GM18873 (cell line): ENCODE measurements around the gene MAK.
"Not testable (repeated sequence)": the region's sequence is repeated elsewhere in the genome, so short reads cannot be mapped to it uniquely, and the experiment has no call there.

Experiments
- ATAC-seq: cut with Tn5 transposase; IDR thresholded peaks from one replicate; pipeline ENCODE4 v1.9.1; 2021; ENCODE audit warnings: mild to moderate bottlenecking, moderate library complexity, moderate number of reproducible peaks; ENCODE audit not compliant: unreplicated experiment, low FRiP score

MAK gene

GRCh38 chr6:10854922-10855632 is 16.7 kb upstream of the MAK start:
- ATAC-seq = no peak

DNA sequence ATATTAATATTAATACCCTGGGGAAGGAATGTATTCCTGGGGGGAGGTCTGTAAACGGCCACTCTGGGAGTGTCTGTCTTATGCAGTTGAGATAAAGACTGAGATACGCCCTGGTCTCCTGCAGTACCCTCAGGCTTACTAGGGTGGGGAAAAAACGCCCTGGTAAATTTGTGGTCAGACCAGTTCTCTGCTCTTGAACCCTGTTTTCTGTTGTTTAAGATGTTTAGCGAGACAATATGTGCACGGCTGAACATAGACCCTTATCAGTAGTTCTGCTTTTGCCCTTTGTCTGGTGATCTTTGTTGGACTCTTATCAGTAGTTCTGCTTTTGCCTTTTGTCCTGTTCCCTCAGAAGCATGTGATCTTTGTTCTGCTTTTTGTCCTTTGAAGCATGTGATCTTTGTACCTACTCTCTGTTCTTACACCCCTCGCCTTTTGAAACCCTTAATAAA is 15.5 kb upstream of the MAK start:
- not testable (repeated sequence) for ATAC-seq

- ATAC-seq = no peak
Measured at GRCh38 chr6:10852361-10852960, 14.1 kb upstream of the MAK start.

DNA sequence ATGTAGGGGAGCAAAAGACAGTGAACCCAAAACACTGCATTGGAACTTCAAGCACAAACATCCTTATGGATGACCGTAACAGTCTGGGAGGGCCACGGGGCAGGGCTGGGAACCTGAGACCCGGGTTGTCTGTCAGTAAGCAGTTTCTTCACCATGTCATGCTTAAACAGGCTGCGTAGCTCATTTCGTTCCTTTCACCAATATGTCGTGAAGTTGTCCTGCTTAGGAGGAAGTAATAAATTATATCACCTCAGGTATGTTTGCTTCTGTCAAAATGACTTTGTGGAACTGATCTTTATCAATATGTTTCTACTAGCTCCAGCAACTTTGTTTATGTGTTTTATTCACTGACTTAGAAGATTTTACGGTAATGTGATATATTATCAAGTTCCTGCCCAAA is 12.4 kb upstream of the MAK start:
- no peak for ATAC-seq

DNA sequence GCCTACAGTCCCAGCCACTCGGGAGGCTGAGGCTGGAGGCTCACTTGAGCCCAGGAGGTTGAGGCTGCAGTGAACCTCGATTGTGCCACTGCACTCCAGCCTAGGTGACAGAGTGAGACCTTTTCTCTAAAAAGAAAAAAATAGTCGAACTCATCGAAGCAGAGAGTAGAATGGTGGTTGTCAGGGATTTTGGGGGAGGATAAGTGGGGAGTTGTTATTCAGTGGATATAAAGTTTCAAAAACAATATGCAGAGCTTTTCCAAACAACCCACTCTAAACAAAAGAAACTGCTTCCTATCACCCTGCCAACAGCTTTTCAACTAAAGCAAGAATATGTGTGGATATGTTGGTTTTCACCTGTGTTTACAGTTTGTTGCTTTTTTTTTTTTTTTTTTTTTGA is 11.6 kb upstream of the MAK start:
- no peak for ATAC-seq

DNA sequence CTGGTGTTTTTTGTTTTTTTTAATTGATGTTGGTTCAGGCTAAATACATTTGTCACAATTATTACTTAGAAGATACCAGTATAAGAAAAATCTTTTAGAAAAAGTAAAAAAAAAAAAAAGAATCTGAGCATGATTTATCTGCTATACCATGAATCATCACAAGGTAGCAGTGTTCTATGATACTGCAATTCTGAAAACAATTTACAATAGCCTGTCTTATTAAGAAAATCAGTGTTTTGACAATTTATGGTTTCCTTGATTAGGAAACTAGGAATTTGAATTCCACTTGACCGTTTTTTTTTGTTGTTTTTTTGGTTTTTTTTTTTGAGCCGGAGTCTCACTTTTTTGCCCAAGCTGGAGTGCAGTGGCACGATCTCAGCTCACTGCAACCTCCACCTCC is 9.3 kb upstream of the MAK start:
- no peak for ATAC-seq

DNA sequence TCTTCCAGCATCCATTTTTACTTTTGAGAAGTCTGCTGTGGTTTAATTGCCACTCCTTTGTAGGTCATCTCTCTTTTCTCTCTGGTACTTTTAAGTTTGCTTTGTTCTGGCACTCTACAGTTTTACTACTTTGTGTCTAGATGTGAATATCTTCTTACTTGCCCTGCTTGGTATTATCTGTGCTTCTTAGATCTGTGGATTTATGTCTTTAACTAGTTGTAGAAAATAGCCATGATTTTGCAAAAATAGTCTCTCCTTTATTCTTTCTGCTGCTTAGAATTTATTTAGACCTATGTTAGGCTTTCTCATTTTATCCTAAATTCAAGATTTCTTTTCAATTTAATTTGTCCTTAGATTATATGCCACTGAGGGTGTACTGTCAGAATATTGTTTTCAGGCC is 5.2 kb upstream of the MAK start:
- no peak for ATAC-seq

GRCh38 chr6:10838794-10839333 is 525 bp upstream of the MAK start:
- peak; percentile 73 for ATAC-seq

- ATAC-seq = no peak
Measured at GRCh38 chr6:10837622-10837994, 731 bp downstream of the MAK start.

DNA sequence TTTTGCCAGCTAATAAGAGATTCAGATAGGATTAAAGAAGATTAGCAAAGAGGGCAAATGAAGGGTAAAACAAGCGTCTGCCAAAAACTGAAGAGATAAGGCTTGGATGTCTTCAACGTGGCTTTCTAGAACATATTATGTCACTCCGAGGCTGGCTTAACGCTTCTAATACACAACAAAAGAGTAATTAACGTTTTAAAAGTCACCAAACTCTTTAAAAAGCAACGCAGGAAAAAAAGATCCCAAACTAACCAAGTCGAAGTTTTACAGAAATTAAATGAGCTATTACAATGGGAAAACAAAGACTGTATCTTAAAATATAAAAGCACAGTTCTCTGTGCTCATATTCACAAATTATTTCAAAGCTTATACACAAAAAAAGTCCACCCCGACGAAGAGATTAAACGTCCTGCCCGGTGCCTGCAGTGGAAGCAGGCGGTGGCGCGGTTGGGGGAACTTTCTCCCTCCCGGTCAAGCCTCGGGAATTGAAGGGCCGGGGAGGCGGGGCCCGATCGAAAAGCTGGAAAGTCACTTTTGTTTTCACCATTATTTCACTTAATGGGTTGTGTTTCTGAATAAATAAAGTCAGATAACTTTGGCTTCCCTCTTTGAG is 1.2 kb downstream of the MAK start:
- ATAC-seq = no peak

DNA sequence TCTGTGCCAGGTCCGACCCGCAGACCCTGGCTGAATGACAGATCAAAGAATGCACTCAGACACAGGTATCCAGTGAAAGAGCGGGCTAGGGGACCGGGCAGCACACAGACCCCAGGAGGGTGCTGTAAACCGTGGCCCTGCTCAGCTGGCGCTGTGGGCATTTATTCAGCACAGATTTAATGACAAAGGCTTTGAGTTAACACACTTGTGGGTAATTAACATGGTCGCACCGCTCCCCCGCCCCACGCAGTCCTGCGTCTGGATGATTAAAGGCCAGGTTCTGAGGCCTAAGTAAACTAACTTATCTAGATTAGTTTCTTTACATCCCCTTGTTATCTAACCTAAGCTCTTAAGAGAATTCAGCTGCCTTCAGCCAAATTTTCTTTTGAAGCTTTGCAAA is 3.5 kb downstream of the MAK start:
- ATAC-seq = no peak

GRCh38 chr6:10831609-10832008 is 6.7 kb downstream of the MAK start:
- no peak for ATAC-seq

- no peak for ATAC-seq
Measured at GRCh38 chr6:10824819-10825218, 13.5 kb downstream of the MAK start.

- ATAC-seq = no peak
Measured at GRCh38 chr6:10824297-10824696, 14.0 kb downstream of the MAK start.

- ATAC-seq = not testable (repeated sequence)
Measured at GRCh38 chr6:10814176-10814575, 24.2 kb downstream of the MAK start.

GRCh38 chr6:10809098-10809497 is 29.2 kb downstream of the MAK start:
- ATAC-seq = no peak

GRCh38 chr6:10808376-10808775 is 30.0 kb downstream of the MAK start:
- ATAC-seq = no peak

DNA sequence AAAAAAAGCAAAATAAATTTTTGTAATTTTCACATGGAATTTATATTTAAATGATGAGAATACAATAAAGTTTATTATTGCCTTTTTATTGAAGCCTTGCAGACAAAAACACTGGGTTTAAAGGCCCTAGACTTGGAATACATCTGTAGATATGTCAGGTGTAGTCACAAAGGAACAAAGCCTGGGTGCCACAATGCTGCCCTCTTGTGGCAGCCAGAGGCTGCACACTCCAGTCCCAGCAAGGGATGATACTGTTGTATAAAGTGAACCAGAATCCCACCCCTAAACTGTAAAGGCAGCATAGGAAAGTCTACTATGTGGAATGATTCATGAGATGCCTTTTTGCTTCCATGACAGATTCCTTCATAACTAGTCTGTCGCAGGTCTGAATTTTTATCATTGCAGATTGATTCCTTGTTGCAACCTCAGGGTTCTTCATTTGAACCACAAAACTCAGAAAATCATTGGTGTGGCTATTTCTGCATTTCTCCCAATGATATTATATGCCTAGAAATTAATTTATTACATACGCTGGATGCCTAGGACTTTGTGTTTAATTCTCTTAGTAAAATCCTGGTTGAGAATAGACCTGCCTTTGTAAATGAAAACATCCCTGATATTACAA is 37.0 kb downstream of the MAK start:
- ATAC-seq = peak; percentile 77

GRCh38 chr6:10800810-10801209 is 37.5 kb downstream of the MAK start:
- no peak for ATAC-seq

DNA sequence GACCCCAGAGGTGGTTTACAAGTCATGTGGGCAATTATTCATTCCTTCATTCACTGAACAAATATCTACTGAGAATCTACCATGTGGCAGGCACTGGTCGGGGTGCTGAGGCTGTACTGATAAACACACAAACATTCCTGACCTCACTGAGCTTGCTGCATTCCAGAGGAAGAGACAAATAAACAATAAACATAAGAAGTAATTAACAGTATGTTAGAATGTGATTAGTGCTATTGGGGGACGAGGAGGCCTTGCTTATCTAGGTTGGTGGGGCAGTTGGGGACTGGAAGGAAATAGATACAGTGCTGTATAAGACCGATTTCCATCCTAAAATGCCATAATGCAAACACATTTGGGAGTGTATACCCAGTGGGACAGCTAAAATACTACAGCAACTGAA is 44.1 kb downstream of the MAK start:
- ATAC-seq = no peak

- ATAC-seq = no peak
Measured at GRCh38 chr6:10793695-10794094, 44.6 kb downstream of the MAK start.
